GM21529 (cell line): ENCODE measurements around the gene CHST5.

Experiments used
- ATAC-seq: cut with Tn5 transposase; IDR thresholded peaks from one replicate; pipeline ENCODE4 v1.9.1; 2021; ENCODE audit not compliant: unreplicated experiment

Gene CHST5

DNA sequence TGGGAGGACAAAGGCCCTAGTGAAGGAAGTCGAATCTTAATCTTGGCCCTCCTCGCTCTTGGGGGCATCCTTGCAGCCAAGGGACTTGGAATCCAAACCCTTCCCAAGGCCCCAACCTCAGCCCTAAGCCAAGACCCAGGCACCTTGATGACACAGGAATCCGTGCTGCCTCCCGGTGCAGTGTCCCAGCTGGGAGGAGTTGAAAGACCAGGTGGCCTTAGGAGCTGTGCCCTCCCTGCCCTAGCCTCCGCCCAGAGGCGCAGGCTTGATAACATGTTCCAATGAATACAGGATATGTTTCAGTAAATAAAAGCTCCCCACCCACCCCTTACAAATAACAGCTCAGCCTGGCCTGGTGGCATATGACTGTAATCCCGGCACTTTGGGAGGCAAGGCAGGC lies at the start of gene CHST5:
CHST5 (minus strand) TSS at position 208 of the 400 bp plus-strand sequence. CDS start 5,724 bp downstream, outside the sequence.
- ATAC-seq, result no peak

DNA sequence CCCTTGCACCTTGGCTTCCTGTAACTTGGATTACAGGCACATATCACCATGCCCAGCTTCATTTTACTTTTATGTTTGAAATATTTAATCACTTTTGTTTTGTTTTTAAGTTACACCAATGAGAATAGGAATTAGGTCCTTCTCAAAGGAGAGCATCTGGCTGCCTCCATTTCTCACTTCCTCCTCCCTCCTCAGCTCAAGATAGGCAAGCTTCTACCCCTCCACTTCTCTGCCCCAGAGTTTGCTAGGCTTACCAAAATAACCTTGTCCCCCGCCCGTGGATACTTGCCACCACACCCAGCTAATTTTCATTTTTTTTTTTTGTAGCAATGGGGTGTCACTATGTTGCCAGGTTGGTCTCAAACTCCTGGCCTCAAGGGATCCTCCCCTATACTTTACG lies 48.2 kb upstream of the CHST5 start:
- peak; percentile 79 for ATAC-seq

DNA sequence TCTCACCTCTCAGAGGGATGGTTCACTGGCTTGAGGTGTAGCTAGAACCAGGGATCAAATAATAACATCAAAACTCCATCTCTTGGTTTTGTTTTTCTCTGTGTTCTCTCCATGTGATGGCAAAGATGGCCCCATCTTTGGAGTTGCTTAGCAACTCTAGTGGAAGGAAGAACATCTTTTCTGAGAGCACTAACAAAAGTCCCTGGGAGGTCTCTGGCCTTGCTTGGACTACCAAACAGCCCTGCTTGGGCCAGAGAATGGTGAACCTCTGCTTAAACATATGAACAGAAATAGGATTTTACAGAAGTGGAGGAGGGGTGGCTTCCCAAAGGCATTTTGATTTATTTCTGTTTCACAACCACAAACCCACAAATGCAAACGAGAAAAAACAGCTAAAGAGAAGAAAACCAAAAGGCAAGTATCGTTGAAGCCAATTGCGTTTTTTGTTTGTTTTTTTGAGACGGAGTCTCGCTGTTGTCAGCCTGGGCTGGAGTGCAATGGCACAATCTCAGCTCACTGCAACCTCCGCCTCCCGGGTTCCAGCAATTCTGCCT lies 43.5 kb upstream of the CHST5 start:
- ATAC-seq, result no peak

DNA sequence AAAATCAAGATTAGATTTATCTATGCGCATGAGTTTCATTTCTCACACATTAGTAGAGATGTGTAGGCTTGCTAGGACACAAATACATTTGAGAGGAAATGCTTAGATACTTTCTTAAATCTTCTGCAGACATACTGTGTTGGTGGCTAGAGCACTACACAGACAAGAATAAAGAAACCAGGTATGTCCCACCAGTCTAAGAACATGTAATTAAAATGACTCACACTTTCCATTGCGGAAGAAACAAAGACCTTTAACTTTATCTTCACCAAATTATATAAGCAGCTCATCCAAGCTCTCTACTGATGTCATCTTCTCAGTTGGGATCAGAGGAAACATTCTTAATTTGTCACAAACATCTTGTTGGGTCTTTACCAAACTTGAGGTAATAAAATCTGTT lies 42.8 kb upstream of the CHST5 start:
- no peak for ATAC-seq

DNA sequence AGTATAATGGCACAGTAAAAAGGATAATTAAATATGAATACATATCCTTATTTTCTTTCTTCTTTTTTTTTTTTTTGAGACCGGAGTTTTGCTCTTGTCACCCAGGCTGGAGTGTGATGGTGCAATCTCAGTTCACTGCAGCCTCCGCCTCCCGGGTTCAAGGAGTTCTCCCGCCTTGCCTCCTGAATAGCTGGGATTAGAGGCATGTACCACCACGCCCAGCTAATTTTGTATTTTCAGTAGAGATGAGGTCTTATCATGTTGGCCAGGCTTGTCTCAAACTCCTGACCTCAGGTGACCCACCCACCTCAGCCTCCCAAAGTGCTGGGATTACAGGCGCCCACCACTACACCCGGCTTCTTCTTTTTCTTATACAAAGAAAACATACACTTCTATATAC lies 42.3 kb upstream of the CHST5 start:
- ATAC-seq, result no peak

DNA sequence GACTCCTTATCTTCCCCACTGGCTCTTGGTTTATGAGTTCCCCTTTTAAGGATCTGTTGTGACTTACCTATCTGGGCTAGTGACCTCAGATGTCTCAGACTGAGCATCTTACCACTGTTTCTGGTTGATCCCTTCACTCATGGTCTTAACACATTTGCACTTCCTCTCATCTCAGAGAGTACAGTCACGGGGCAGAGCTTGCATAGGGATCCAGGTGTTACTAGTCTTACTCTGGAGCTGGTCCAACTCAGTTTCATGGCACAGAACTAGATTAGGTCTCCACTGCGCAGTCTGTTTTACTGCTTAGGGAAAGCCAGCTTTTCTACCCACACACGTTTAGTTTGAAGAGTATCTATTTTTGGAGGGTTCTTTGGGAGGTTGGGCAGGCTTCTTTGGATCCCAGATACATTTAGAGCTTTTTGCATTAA lies 40.5 kb upstream of the CHST5 start:
- peak; percentile 72 for ATAC-seq

DNA sequence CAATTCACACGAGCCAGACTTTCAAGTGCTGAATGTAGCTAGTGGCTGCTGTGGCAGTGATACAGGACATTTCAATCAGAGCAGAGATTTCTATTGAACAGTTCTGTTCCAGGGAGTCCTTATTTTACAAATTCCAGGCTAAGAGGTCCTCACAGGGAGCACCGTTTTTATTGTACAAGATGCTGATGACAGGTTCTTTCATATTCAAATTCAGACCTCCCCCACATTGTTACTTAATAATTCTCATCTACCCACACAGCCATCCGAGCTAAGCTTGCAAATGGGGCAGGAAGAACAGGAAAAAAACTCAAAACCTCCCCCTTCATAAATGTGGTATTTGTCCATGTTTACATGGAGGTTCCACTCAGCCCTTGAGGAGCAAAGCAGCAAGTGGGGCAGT lies 40.0 kb upstream of the CHST5 start:
- ATAC-seq, result no peak

DNA sequence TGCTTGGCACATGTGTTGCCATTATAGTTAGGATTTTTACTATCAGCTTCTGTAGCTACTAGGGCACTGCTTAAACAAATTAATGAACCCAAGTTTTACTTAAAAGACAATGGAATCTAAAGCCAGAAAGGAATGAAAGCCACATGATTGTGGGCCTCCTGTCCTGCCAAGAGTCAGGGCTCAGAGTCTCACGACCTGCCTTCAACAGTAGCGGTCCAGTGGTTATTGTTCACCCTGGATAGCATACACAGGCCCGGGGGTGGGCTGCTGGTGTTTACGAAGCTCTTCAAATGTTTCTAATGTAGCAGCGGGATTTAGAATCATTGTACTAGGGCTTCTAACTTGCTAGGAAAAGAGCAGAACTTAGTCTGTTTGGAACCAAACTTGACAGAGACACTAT lies 38.0 kb upstream of the CHST5 start:
- ATAC-seq, result no peak

DNA sequence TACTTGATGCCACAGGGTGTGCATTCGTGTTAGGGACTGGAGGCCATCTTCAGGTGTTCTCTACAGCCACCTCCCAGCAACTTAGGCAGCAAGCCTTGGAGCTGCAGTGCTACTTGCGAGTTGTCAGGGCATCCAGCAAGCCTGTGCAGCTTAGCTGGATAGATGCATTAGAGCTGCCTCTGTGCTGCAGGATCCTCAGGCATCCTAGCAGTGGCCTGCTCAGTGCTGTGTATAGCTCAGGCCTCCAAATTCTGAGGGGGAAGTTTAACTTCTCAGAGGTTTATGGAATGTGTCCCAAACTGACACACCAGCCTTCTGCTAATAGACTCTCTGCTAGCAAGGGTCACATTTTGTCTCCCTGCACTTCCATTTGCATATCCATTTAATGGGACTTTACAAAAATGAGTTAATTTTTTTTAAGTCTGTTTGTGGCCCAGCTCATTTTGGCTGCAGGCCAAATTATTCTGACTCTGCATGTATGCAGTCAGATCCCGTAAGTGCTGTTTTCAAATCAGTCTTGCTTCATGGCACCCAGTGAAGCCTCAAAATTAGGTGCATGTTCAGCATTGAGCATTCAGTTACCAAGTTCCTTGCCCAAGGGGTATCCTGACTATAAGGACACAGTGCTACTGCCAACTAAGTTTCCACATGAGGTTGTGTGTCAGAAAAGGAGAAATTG lies 37.1 kb upstream of the CHST5 start:
- ATAC-seq, result no peak

DNA sequence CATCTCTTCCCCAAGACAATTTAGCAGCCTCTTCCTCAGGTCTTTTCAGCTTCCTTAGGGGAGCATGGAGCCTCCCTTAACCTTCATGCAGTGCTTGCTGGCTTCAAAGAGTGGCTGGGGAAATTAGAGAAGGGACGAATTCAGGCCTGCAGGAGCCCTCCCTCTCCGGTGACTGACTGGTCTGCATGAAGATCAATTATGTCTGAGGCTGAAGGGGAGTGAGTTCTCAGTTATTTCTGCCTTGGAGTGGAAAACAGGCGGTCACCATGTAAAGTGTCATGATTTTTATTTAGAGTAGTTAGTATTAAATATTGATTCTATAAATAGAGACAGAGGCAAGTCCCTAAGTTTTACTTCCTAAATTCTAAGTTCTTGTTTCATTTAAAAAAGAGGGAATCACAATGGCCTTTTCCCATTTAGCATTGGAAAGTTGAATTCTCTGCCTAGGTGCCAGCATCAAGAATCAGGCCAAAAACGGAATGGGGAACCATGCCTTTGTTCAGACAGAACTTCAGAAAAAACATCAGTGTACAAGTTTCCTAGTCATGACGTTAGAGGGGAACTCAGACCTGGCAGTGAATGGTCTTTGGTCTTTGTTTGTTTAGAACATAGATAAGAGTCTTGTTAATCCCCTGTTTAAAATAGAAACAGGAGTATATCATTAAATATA lies 34.6 kb upstream of the CHST5 start:
- no peak for ATAC-seq

DNA sequence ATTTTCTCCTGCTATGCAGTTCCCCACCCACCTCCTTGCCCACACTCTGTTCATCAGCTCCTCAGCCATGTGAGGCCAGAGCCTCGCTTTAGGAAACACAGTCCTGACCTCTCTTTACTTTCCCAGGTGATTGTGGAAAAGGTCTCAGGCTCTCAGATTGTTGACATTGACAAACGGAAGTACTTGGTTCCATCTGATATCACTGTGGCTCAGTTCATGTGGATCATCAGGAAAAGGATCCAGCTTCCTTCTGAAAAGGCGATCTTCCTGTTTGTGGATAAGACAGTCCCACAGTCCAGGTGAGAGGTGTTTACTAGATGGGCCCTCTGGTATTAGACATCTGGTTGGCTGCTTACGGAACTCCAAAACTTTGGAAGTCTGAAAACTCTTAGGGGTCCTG lies 32.0 kb upstream of the CHST5 start:
- no peak for ATAC-seq

DNA sequence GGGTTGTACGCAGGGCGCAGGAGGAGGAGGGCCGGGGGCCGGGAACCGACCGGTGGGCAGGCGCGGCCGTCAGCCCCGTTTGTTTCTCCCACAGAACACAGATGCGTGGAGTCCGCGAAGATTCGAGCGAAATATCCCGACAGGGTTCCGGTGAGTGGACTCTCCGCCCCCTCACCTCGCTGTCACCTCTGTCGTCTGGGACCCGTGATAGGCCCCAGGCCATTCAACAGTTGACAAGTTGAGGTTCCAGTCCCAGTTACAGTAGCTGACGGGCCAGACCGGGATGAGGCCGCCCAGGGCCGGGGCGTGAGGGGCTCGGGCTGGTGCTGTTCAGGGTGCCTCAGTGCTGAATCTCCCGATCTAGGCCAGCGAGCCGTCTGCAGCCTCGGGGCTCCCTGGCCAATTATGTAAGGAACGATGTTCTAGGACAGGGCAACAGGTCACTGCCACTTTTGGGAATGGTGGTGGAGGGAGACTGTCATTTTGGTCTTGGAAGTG lies 30.9 kb upstream of the CHST5 start:
- peak; percentile 4 for ATAC-seq

DNA sequence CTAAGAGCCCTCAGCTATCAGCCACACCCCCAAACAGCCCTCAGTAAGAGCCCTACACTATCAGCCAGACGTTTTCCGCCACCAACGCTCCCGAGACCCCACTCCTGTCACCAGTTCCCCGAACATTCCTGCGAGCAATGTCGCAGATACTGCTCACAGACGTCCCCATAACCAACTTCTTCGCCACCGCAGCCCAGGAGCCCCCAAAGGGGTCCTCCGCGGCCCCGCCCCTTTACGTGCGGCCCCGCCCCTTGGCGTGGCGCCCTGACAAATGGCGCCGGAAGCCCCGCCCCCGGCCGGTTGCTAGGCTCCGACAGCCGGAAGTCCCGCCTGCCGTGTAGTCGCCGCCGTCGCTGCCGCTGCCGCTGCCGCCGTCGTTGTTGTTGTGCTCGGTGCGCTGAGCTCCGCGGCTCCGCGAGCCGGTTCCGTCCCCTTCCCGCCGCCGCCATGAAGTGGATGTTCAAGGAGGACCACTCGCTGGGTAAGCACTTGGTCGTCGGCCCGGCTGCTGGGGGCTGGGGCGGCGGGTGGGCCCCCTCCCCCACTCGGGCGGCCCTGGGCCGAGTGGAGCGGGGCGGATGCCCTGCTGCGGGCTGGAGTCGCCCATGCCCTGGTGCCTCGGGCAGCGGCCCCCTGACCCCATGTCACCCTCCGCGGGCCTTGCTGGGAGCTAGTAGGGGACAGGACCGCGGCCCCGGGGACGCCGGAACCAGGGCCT lies 30.3 kb upstream of the CHST5 start, which contains the start of gene GABARAPL2:
GABARAPL2 (plus strand) TSS at position 340 of the 718 bp plus-strand sequence; CDS start at position 448, 108 bp downstream.
- peak; percentile 61 for ATAC-seq

DNA sequence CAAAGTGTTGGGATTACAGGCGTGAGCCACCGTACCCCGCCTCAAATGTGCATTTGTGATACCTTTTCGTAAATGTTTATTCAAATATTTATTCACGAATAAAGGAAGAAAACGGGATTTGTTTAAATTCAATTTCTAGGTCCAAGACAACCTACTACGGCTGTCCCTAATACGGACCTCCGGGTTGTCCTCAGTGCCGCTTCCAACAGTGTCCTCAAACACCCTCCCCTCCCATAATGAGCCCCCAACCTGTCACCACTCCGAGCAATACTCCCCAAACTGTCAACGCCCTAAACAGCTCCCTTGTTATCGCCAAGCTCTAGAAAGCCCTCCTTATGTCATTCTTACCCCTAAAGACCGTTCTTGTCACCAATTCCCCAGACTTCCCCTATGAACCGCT lies 29.7 kb upstream of the CHST5 start:
- ATAC-seq, result peak; percentile 5

DNA sequence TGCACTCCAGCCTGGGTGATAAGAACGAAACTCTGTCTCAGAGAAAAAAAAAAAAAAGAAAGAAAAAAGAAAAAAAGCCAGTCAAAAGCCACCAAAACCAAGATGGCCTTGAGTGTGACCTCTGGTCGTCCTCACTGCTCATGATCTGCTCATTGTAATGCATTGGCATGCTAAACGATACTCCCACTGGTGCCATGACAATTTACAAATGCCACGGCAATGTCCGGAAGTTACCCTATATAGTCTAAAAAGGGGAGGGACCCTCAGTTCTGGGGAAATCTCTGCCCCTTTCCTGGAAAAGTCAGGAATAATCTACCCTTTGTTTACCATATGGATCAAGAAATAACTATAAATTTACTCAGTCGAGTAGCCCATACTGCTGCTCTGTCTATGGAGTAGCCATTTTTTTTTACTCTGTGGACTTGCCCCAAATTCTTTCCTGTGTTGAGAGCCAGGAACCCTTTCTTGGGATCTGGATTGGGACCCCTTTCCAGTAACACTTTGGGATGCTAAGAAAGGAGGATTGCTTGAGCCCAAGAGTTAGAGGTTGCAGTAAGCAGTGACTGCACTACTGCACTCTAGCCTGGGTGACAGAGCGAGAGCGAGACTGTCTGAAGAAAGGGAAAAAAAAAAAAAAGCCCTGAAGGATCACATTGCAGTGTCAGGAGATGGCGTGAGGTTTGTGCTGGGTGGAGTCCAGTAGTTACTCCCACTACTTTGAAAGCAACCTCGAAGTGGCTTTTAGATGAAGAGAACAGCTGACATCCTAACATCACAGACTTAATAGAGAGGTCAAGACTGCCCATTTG lies 23.9 kb upstream of the CHST5 start:
- ATAC-seq, result no peak

DNA sequence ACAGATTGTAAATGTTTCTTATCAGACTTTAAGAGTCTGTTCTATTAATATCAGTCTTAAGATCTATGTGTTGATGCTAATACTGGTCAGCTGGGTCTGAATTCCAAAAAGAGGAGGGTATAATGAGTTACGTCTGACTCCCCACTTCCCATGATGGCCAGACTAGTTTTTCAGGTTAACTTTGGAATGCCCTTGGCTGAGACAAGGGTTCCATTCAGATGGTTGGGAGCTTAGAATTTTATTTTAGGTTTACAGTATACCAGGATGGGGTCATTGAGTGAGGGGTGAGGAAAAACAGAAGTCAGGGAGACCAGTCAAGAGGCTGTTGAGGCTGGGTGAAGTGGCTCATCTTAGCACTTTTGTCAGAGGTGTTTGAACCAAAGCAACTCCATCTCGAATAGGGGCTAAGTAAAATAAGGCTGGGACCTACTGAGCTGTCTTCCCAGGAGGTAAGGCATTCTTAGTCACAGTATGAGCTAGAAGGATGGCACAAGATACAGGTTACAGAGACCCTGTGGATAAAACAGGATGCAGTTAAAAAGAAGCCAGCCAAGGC lies 23.0 kb upstream of the CHST5 start:
- ATAC-seq, result no peak

DNA sequence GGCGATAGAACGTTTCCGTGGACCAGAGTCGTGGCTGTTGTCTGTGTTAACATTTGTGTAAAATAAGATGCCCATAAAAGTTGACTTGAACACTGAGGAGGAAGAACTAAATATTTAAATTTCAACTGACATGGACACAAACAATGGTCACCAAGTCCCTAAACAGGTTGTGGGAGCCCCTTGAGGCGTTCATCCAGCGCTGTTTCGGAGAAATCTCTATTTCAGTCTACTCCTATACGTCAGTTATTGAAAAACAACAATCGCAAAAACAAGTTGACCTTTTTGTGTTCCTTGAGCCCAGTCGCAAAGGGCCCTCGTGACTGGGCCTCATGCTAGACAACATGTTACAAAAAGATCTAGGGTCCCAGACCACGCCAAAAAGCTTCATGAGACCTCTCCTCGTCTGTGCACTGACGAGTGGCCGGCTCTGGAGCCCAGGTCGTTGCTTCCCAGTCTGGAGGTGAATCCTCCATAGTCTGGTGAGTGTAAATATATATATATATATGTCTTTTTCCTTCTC lies 20.6 kb upstream of the CHST5 start:
- no peak for ATAC-seq

DNA sequence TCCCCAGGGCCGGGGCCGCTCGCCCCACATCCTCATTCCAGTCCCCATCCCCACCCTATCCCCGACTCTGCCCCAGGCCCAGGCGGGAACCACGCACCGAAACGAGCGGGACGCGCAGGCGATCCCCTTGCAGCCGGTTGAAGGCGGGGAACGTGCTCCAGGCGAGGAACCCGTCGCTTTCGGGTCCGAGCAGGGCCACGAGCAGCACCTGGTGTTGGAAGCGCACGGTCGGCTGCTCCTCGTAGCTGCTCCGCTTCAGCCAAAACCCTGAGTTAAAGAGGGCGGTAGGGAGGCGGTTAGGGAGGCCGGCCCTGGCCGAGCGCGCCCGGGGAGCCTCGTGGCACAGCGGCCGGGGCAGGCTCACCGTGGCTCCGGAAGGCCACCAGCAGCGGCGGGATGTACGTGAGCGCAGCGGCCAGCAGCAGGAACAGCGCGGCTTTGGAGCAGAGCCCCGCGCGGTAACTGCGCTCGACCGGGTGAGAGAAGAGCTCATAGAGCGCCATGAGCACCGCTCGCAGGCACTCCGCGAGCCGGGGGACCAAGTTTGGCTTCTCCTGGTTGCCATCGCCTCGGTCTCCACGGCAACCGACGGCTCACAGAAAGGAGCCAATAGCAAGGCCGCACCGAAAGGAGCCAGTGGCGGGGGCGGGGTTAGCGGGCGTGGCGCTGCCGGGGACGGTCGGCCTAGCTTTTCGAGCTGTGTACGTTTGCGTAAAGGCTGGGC lies 20.0 kb upstream of the CHST5 start, which contains the start of gene TMEM231:
TMEM231 (minus strand) TSS at position 546 of the 724 bp plus-strand sequence; CDS start at position 503, 43 bp downstream.
- ATAC-seq, result peak; percentile 97

DNA sequence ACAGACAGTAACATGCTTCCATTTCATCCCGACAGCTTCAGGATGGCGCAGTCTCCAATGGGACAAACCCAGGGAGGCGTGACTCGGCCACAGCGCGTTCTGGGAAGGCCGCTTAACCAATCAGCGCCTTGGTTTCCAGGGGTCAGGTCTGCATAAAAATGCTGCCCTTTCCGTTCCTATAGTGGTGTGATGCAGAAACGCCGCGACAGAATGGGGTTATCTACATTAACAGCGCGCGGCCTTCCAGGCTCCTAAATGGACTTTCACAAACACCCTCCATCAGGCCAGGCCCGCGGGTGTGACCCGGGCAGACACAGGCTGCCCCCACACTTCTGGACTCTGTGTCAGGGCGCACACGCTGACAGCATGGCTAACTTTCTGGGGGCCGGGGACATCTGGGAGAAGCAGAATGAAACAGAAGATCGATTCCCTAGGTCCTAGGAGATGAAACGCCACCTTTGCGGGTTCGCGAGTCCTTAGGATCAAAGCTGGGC lies 19.4 kb upstream of the CHST5 start:
- peak; percentile 48 for ATAC-seq
